Endothelial cell (in vitro differentiated cells): ENCODE results near the gene PLA2G4E. TPM values are rescaled to one million over a fixed set of nuclear protein-coding genes. Genes with fewer than 3 reads are reported as not detected.

Source experiments
- DNase-seq: peaks from one replicate; pipeline ENCODE4 v3.0.0; 2021; ENCODE audit warnings: low spot score
- H3K27ac Mint-ChIP-seq: one replicate; pipeline ENCODE4 v1.8.0; 2021; ENCODE audit warnings: mixed read lengths, inconsistent platforms; ENCODE audit not compliant: unreplicated experiment
- H3K27me3 Mint-ChIP-seq: one replicate; pipeline ENCODE4 v1.8.0; 2021; ENCODE audit warnings: mild to moderate bottlenecking, moderate library complexity, mixed read lengths, inconsistent platforms; ENCODE audit not compliant: unreplicated experiment
- H3K36me3 Mint-ChIP-seq: one replicate; pipeline ENCODE4 v1.8.0; 2021; ENCODE audit warnings: mild to moderate bottlenecking, low read depth, mixed read lengths, inconsistent platforms; ENCODE audit not compliant: unreplicated experiment
- H3K4me1 Mint-ChIP-seq: one replicate; pipeline ENCODE4 v1.8.0; 2021; ENCODE audit warnings: mild to moderate bottlenecking, mixed read lengths, inconsistent platforms; ENCODE audit not compliant: unreplicated experiment
- H3K4me3 Mint-ChIP-seq: one replicate; pipeline ENCODE4 v1.8.0; 2021; ENCODE audit warnings: mild to moderate bottlenecking, mixed read lengths, inconsistent platforms; ENCODE audit not compliant: unreplicated experiment
- H3K9me3 Mint-ChIP-seq: one replicate; pipeline ENCODE4 v1.8.0; 2021; ENCODE audit warnings: mixed read lengths, inconsistent platforms; ENCODE audit not compliant: unreplicated experiment
- total RNA-seq: library from RNA; stranded (reverse); fragmentation: NEBNext Ultra II Directional; extraction: Animal tissue kit (Norgen Biotek cat#: 25700); gene quantifications from one replicate; pipeline ENCODE4 v1.2.1, GENCODE V29; 2021; ENCODE audit not compliant: unreplicated experiment
- TF ChIP-seq, protein P1 (sequence below): fragments of 200-600 bp; sonication (generic); IDR thresholded peaks from one replicate; pipeline ENCODE4 v1.5.0; 2021; ENCODE audit warnings: antibody characterized with exemption; ENCODE audit not compliant: unreplicated experiment

PLA2G4E gene
- total RNA-seq, 1 donor from 2014 or later, result not detected

DNA sequence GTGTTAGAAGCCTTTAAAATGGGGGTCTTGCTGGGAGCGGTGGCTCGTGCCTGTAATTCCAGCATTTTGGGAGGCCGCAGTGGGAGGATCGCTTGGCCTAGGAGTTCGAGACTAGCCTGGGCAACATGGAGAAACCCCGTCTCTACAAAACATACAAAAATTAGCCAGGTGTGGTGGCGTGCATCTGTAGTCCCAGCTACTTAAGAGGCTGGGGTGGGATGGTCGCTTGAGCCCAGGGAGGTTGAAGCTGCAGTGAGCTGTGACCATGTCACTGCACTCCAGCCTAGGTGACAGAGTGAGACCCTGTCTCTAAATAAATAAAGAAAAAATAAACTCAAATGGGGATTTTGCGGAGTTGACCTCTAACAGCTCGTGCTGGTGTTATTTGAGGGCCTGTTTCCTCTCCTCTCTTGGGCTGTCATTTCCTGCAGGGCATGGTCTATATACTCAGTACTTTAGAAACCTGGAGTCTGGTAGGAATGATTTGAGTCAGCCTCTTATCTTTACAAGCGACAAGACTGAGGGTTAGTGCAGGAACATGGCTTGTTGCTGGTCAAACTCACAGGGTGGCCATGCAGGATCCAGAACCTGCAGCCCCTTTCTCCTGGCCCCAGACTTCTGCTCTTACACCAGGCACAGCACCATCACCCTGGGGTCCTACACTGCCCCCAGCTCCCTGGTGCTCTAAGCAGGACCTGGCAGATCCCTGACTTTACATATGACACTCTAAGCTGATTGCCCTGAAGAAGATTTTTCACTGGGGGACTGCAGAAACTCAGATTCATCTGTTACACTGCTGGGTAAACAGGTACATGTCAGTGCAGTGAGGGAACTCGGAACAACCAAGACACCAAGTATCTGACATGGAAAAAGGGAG, 63.6 kb downstream of the PLA2G4E start:
- peaks cover 55% of the 10 kb centered on the region for H3K4me1 Mint-ChIP-seq
- peak overlapping the region; percentile 94 for H3K27ac Mint-ChIP-seq
- TF ChIP-seq, protein P1, sequence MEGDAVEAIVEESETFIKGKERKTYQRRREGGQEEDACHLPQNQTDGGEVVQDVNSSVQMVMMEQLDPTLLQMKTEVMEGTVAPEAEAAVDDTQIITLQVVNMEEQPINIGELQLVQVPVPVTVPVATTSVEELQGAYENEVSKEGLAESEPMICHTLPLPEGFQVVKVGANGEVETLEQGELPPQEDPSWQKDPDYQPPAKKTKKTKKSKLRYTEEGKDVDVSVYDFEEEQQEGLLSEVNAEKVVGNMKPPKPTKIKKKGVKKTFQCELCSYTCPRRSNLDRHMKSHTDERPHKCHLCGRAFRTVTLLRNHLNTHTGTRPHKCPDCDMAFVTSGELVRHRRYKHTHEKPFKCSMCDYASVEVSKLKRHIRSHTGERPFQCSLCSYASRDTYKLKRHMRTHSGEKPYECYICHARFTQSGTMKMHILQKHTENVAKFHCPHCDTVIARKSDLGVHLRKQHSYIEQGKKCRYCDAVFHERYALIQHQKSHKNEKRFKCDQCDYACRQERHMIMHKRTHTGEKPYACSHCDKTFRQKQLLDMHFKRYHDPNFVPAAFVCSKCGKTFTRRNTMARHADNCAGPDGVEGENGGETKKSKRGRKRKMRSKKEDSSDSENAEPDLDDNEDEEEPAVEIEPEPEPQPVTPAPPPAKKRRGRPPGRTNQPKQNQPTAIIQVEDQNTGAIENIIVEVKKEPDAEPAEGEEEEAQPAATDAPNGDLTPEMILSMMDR, result no peak
- peak overlapping the region; percentile 85 for H3K4me3 Mint-ChIP-seq
- H3K36me3 Mint-ChIP-seq, result peaks cover 25% of the 10 kb centered on the region
- H3K27me3 Mint-ChIP-seq, result no peaks in the 10 kb centered on the region
- DNase-seq, result no peak
- no peaks in the 10 kb centered on the region for H3K9me3 Mint-ChIP-seq

- Mint-ChIP-seq H3K4me1 (peaks cover 51% of the 10 kb centered on the region), H3K27ac (peak overlapping the region; percentile 45), H3K4me3 (no peak overlapping the region), H3K27me3 (no peaks in the 10 kb centered on the region), H3K9me3 (no peaks in the 10 kb centered on the region), H3K36me3 (peaks cover 24% of the 10 kb centered on the region)
- TF ChIP-seq, protein P1, result no peak
- no peak for DNase-seq
Measured at GRCh38 chr15:41955807-41956525, 64.9 kb downstream of the PLA2G4E start.

DNA sequence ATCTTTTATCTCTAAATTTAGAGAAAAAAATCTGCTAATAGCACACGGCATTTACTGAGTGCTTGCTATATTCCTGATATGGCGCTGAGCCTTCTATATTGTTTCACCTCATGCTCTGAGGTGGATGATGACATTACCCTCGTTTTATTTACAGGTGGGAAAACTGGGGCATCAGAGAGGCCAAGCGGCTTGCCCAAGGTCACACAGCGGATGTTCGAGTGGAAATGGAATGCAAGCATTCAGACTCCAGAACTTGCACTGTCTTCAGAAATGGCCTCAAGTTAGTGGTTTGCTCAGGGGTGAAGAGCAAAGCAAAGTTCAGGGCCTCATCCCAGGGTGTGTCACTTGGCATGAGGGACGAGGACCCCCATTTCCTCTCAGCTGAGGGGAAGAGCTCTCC, 65.7 kb downstream of the PLA2G4E start:
- Mint-ChIP-seq H3K36me3 (peaks cover 30% of the 10 kb centered on the region), H3K27me3 (no peaks in the 10 kb centered on the region), H3K9me3 (no peaks in the 10 kb centered on the region), H3K4me3 (no peak overlapping the region), H3K27ac (no peak overlapping the region), H3K4me1 (peaks cover 51% of the 10 kb centered on the region)
- no peak for DNase-seq
- TF ChIP-seq, protein P1, result no peak

DNA sequence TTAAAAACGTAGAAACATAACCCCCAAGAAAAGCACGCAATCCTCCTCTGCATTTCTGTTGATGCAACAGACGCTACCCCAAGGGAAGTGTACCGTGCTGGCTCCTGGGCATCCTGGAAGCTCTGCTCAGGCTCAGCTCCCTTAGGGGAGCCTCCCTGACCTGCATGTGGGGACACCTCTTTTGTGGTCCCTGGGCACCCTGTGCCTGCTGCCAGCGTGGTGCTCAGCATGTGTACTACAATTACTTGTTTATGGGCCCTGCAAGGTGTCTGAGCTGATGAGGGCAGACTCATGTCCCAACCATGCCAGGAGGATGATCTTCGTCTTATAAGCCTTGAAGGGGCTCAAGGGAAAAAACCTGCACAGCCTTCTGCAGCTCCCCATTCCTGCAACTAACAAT, 66.8 kb downstream of the PLA2G4E start:
- Mint-ChIP-seq H3K27me3 (no peaks in the 10 kb centered on the region), H3K9me3 (no peaks in the 10 kb centered on the region), H3K4me3 (no peak overlapping the region), H3K4me1 (peaks cover 44% of the 10 kb centered on the region), H3K27ac (no peak overlapping the region), H3K36me3 (peaks cover 22% of the 10 kb centered on the region)
- no peak for DNase-seq
- TF ChIP-seq, protein P1, result no peak
